ENCODE results near the gene PCDHB13.
A peak's percentile ranks its signal among the peaks of the same experiment; 100 is the strongest.
"Not testable (repeated sequence)": the region's sequence is repeated elsewhere in the genome, so short reads cannot be mapped to it uniquely, and the experiment has no call there.

PCDHB13 gene

GRCh38 chr5:141213656-141214339 is at the start of gene PCDHB13:
Gene PCDHB13 (plus strand): TSS chr5:141213919. CDS start chr5:141214124, 205 bp downstream.
- not testable (repeated sequence) for DNase-seq

DNA sequence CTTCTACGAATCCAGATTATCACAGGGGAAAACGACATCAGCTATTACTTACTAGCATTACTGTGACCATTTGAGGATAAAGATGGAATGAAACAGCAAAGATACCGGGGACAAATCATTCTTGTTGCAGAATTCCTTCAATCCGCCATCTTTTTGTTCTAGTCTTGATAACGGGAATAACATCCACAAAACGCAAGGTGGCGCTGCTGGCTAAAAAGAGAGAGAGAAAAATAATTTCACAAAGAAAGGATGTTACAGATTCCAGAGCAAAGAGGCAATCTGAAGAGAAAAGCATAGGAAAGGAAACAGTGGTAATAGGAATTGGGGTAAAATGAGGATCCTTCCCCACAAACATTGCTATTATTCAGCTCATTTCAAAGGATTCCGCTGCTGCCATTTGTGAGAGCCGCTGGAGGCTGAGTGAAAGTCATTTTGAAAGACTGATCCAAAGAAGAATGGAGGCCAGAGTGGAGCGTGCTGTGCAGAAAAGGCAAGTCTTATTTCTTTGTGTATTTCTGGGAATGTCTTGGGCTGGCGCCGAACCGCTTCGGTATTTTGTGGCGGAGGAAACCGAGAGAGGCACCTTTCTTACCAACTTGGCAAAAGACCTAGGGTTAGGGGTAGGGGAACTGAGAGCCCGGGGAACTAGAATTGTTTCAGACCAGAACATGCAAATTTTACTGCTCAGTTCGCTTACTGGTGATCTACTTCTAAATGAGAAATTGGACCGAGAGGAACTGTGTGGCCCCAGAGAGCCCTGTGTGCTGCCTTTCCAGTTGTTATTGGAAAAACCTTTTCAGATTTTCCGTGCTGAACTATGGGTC is 41.1 kb upstream of the PCDHB13 start, which contains the start of gene PCDHB7:
Gene PCDHB7 (plus strand): TSS at position 264 of the 824 bp plus-strand sequence. CDS start 192 bp downstream, at position 456.
- DNase-seq = peak; percentile 13 to 41

- not testable (repeated sequence) for DNase-seq
Measured at GRCh38 chr5:141174291-141175104, 39.2 kb upstream of the PCDHB13 start.

DNA sequence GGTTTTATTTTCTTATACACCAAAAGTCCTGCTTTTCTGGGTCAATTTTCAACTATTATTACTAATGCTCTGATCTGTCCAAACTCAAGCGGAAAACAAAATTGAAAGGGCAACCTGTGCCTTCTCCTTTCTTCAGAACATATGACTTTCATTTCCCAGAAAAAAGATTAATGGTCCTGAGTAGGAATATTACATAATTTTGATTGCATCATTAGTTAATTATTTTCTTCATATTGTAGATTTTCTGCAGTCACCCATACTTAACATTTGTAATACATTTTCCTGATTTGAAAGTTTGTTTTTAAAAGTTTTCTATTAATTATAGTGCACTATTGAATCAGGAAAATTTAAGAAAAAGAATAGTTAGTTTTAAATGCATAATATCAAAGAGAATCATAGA is 37.8 kb upstream of the PCDHB13 start:
- no peak for DNase-seq

DNA sequence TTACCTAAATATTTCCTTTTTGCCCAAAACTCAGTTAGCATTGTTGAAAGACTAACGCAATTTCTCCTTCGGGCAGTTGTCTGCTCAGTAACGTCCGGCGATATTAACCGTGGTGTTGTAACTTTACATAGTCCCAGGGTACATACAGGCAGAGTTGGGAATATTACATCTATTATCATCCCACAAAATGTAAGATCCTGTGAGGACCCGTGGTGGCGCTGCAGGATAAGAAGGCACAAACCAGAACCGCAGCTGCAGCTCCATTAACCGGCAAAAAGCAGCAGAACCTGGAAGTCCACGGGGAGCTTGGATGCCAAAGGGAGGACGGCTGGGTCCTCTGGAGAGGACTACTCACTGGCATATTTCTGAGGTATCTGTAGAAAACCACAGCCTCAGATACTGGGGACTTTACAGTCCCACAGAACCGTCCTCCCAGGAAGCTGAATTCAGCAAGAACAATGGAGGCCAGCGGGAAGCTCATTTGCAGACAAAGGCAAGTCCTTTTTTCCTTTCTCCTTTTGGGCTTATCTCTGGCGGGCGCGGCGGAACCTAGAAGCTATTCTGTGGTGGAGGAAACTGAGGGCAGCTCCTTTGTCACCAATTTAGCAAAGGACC is 36.0 kb upstream of the PCDHB13 start, which contains the start of gene PCDHB8:
Gene PCDHB8 (plus strand): TSS at position 214 of the 615 bp plus-strand sequence. CDS start 245 bp downstream, at position 459.
- not testable (repeated sequence) for DNase-seq

GRCh38 chr5:141179371-141179770 is 34.3 kb upstream of the PCDHB13 start:
- DNase-seq = not testable (repeated sequence)

DNA sequence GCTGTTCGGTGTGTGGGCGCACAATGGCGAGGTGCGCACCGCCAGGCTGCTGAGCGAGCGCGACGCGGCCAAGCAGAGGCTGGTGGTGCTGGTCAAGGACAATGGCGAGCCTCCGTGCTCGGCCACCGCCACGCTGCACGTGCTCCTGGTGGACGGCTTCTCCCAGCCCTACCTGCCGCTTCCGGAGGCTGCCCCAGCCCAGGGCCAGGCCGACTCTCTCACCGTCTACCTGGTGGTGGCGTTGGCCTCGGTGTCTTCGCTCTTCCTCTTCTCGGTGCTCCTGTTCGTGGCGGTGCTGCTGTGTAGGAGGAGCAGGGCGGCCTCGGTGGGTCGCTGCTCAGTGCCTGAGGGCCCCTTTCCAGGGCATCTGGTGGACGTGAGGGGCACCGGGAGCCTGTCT is 33.8 kb upstream of the PCDHB13 start:
- not testable (repeated sequence) for DNase-seq

- no peak for DNase-seq
Measured at GRCh38 chr5:141180313-141180712, 33.4 kb upstream of the PCDHB13 start.

DNA sequence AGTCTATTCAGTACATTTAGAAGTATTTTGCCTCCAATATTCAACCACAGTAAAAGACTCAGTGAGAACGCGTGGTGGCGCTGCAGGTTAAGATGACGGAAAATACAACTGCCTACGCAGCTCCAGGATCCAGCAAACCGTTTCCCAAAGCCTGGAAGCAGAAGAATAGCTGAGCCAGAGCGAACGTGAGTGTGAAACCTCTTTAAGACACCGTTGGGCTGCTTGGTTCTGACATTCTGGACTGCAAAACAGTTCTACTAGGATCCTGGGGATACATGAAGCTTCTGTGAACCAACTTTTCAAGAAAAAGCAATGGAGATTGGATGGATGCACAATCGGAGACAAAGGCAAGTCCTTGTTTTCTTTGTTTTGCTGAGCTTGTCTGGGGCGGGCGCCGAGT is 31.5 kb upstream of the PCDHB13 start, which contains the start of gene PCDHB16:
Gene PCDHB16 (plus strand): TSS at position 140 of the 400 bp plus-strand sequence. CDS start 173 bp downstream, at position 313.
- no peak for DNase-seq

DNA sequence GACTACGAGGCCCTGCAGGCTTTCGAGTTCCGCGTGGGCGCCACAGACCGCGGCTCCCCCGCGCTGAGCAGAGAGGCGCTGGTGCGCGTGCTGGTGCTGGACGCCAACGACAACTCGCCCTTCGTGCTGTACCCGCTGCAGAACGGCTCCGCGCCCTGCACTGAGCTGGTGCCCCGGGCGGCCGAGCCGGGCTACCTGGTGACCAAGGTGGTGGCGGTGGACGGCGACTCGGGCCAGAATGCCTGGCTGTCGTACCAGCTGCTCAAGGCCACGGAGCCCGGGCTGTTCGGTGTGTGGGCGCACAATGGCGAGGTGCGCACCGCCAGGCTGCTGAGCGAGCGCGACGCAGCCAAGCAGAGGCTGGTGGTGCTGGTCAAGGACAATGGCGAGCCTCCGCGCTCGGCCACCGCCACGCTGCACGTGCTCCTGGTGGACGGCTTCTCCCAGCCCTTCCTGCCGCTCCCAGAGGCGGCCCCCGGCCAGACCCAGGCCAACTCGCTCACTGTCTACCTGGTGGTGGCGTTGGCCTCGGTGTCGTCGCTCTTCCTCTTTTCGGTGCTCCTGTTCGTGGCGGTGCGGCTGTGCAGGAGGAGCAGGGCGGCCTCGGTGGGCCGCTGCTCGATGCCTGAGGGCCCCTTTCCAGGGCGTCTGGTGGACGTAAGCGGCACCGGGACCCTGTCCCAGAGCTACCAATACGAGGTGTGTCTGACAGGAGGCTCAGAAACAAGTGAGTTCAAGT is 29.4 kb upstream of the PCDHB13 start:
- DNase-seq = not testable (repeated sequence)

- peak; percentile 59 to 74 for DNase-seq
Measured at GRCh38 chr5:141186897-141187512, 26.7 kb upstream of the PCDHB13 start, which contains the start of gene PCDHB9. Gene PCDHB9 (plus strand): TSS chr5:141187161. CDS start chr5:141187319, 158 bp downstream.

DNA sequence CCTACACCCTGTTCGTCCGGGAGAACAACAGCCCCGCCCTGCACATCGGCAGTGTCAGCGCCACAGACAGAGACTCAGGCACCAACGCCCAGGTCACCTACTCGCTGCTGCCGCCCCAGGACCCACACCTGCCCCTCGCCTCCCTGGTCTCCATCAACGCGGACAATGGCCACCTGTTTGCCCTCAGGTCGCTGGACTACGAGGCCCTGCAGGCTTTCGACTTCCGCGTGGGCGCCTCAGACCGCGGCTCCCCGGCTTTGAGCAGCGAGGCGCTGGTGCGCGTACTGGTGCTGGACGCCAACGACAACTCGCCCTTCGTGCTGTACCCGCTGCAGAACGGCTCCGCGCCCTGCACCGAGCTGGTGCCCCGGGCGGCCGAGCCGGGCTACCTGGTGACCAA is 25.0 kb upstream of the PCDHB13 start:
- DNase-seq = not testable (repeated sequence)

- not testable (repeated sequence) for DNase-seq
Measured at GRCh38 chr5:141189131-141189530, 24.6 kb upstream of the PCDHB13 start.

- DNase-seq = peak; percentile 47 to 49
Measured at GRCh38 chr5:141192110-141192725, 21.5 kb upstream of the PCDHB13 start, which contains the start of gene PCDHB10. Gene PCDHB10 (plus strand): TSS chr5:141192353. CDS start chr5:141192553, 200 bp downstream.

DNA sequence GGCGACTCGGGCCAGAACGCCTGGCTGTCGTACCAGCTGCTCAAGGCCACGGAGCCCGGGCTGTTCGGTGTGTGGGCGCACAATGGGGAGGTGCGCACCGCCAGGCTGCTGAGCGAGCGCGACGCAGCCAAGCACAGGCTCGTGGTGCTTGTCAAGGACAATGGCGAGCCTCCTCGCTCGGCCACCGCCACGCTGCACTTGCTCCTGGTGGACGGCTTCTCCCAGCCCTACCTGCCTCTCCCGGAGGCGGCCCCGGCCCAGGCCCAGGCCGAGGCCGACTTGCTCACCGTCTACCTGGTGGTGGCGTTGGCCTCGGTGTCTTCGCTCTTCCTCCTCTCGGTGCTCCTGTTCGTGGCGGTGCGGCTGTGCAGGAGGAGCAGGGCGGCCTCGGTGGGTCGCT is 19.4 kb upstream of the PCDHB13 start:
- not testable (repeated sequence) for DNase-seq

- no peak for DNase-seq
Measured at GRCh38 chr5:141196363-141196762, 17.4 kb upstream of the PCDHB13 start.

DNA sequence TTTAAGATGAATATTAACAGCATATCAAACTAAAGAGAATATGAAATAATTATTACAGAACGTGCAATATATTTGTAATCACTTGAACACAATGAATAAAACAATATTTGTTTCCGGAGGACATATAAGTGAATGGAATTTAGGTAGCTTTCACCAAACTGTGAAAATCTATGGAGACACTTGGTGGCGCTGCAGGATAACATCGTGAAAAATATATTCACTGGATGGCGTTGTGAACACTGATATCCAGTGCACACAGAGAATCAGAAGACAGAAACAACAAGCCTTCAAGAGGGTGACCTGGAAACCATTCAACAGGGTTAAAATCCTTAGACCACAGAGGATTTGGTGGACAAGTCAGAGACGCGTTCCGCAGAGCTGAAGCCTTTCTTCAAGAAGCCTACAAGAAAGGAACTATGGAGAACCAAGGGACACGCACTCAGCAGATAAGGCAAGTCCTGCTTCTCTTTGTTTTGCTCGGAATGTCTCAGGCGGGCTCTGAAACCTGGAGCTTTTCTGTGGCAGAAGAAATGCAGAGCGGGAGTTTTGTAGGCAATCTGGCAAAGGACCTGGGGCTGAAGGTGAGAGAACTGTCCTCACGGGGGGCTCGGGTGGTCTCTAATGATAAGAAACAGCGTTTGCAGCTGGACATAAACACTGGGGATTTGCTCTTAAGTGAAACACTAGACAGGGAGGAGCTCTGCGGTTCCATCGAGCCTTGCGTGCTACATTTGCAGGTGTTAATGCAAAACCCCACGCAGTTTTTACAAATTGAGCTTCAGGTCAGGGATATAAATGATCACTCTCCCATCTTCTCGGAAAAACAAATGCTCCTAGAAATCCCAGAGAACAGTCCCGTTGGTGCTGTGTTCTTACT is 14.1 kb upstream of the PCDHB13 start, which contains the start of gene PCDHB11:
Gene PCDHB11 (plus strand): TSS at position 269 of the 877 bp plus-strand sequence. CDS start 148 bp downstream, at position 417.
- DNase-seq = peak in 1 of 2 experiments; percentile 28

GRCh38 chr5:141201126-141201525 is 12.6 kb upstream of the PCDHB13 start:
- DNase-seq = not testable (repeated sequence)

DNA sequence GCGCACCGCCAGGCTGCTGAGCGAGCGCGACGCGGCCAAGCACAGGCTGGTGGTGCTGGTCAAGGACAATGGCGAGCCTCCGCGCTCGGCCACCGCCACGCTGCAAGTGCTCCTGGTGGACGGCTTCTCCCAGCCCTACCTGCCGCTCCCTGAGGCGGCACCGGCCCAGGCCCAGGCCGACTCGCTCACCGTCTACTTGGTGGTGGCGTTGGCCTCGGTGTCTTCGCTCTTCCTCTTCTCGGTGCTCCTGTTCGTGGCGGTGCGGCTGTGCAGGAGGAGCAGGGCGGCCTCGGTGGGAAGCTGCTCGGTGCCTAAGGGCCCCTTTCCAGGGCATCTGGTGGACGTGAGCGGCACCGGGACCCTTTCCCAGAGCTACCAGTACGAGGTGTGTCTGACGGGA is 12.1 kb upstream of the PCDHB13 start:
- DNase-seq = not testable (repeated sequence)

All from AML-193 (cell line).